MG63 (cell line): ENCODE measurements around the gene SLC22A31. TPM values are rescaled to one million over a fixed set of nuclear protein-coding genes. Genes with fewer than 3 reads are reported as not detected.
"Not testable (repeated sequence)": the region's sequence is repeated elsewhere in the genome, so short reads cannot be mapped to it uniquely, and the experiment has no call there.

Experiments
- DNase-seq: peaks from one replicate; pipeline ENCODE4 v3.0.0-alpha.2; 2020
- H3K27me3 ChIP-seq: fragments of 250-450 bp; sonication (Bioruptor Pico); 2 replicates; pipeline ENCODE4 v1.5.1; 2020; ENCODE audit warnings: mild to moderate bottlenecking, moderate library complexity
- H3K36me3 ChIP-seq: fragments of 250-450 bp; sonication (Bioruptor Pico); 2 replicates; pipeline ENCODE4 v1.5.1; 2020; ENCODE audit warnings: mild to moderate bottlenecking, moderate library complexity
- H3K4me3 ChIP-seq: fragments of 250-450 bp; sonication (Bioruptor Pico); 2 replicates; pipeline ENCODE4 v1.5.1; 2020; ENCODE audit warnings: mild to moderate bottlenecking, moderate library complexity
- H3K9me3 ChIP-seq: fragments of 250-450 bp; sonication (Bioruptor Pico); 2 replicates; pipeline ENCODE4 v1.5.1; 2020; ENCODE audit warnings: mild to moderate bottlenecking, moderate library complexity
- total RNA-seq: library from RNA; depleted of rRNA; stranded (reverse); fragments of >200 nt; shearing (Covaris generic); gene quantifications from 2 replicates; pipeline ENCODE4 v1.2.3, GENCODE V29; 2014; ENCODE audit warnings: low replicate concordance

SLC22A31 gene
- total RNA-seq, 1 experiment from 2014 or later = 0.72 TPM

DNA sequence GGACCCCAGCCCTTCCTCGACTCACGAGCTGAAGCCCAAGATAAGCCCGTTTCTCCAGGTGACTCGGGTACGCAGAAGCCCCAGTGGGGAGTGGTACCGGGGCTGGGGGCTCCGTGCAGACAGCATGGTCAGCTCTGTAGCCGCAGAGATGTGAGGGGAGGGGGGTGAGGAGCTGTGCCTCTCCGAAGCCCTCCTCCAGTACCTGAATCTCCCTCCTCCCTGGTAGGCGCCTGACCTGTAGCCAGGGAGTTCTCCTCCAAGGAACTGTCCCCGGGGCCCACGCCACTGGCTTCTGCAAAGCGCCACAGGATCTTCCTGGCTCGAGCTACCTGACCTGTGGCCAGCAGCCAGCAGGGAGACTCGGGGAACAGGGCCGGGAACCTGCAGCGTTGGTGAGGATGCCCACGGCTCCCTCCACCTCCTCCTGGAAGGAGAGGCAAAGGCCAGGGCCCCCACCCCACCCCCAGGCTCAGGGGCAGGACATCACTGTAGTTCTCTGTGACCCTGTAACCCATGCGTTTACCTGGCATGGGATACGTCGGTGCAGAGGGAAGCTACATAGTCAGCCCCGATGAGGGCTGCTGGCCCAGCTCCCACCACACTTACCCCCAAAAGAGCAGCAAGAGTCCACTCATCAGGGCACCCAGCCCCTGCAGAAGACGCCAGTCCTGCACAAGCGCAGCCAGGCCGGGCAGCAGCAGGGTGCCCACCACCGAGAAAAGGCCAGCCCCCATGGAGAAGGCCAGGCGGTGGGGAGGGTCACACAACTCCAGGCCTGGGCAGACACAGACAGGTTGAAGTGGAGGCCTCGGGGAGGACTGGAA is 1.7 kb downstream of the SLC22A31 start:
- Histone ChIP-seq H3K4me3 (no peak overlapping the region), H3K27me3 (peaks cover 8% of the 10 kb centered on the region), H3K36me3 (no peaks in the 10 kb centered on the region), H3K9me3 (no peaks in the 10 kb centered on the region)
- DNase-seq = no peak

DNA sequence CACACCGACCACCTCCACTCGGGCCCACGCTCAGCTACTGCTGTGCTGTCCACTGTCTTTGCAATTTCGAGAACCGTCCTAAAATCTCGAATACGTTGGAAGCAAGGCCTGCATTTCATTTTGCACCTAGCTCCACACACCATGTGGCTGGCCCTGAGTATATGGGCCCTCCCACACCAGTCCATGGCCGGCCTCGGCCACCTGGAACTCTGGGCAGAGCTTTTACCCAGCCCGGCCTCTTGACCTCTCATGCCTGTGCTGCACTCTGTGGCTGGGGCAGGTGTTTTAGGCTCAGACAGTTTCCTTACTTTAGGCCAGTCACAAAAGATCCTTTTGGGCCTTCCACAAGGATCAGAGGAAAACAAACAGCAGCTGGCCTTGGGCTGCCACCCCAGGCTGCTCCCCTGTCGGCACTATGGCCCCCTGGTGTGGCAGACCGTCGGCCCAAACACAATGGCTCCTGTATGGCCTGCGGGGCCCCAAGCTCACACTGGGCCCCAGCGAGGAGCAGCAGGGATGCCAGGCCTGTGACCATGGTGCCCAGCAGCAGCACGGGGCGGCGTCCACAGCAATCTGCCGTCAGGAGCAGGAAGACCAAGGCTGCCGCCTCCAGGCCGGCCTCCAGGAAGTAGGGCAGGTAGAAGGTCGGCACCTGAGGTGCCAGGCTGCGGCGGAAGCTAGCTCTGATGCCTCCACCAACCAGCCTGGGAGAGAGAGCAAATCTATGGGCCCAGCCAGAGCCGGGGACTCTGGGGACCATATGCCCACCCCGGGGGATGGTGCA is 2.5 kb downstream of the SLC22A31 start:
- Histone ChIP-seq H3K9me3 (no peaks in the 10 kb centered on the region), H3K36me3 (no peaks in the 10 kb centered on the region), H3K27me3 (peaks cover 3% of the 10 kb centered on the region), H3K4me3 (no peak overlapping the region)
- no peak for DNase-seq

DNA sequence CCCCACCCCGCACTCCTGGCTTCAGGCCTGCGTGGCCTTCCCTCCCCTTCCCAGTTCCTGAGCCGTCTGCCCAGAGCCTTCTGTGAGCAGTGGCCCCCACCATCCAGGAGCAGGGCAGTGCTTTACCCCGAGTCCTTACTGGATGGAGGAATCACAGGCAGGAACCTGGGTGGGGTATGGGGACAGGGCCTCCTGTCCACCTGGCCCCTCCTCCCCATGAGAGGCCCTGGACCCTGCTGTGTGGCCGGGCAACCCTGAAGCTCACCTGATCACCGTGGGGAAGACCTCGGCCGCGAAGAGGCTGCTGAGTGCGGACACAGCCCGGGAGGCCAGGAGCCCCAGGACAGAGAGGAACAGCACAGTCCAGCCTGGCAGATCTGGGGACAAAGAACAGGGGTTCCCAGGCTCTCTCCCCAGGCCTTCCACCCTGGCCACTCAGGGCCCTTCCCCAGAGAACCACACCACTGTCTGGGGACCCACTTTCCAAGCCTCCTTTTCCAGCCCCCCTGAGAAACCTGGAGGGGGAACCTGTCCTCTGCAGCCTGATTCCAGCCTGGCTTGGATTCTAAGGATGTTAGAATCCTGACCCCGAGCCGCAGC is 3.2 kb downstream of the SLC22A31 start:
- no peak overlapping the region for H3K4me3 ChIP-seq
- no peaks in the 10 kb centered on the region for H3K36me3 ChIP-seq
- DNase-seq = no peak
- H3K27me3 ChIP-seq = peaks cover 3% of the 10 kb centered on the region
- no peaks in the 10 kb centered on the region for H3K9me3 ChIP-seq

DNA sequence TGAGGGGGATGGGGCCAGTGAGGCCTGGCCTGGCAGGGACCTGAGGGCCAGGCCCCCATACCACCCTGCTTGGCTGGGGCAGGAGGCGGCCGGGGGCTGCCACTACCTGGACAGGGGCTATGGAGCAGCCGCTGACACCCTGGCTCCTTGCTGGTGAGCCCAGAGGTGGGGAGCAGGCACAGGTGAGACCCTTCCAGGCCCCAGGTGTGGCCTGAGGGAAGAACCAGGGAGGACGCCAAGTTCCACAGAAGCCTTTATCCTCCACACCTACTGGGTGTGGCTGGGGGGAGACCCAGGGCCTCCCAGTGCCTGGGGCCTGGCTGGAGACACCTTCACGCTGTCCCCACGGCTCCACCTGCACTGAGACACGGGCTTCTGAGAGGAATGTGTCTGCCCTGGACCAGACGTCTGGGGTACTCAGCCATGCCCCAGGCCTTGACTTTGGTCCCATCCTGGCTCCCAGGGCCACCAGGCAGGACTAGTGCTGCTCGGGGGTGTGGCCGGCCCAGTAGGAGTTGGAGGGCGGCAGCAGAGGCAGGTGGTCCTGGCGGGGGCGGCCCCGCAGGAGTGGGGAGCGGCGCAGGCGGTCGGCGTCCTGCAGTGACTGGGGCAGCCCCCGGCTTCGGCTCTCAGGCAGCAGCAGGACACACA is 4.7 kb downstream of the SLC22A31 start:
- H3K27me3 ChIP-seq = peaks cover 2% of the 10 kb centered on the region
- H3K36me3 ChIP-seq = no peaks in the 10 kb centered on the region
- H3K9me3 ChIP-seq = no peaks in the 10 kb centered on the region
- DNase-seq = no peak
- H3K4me3 ChIP-seq = no peak overlapping the region

DNA sequence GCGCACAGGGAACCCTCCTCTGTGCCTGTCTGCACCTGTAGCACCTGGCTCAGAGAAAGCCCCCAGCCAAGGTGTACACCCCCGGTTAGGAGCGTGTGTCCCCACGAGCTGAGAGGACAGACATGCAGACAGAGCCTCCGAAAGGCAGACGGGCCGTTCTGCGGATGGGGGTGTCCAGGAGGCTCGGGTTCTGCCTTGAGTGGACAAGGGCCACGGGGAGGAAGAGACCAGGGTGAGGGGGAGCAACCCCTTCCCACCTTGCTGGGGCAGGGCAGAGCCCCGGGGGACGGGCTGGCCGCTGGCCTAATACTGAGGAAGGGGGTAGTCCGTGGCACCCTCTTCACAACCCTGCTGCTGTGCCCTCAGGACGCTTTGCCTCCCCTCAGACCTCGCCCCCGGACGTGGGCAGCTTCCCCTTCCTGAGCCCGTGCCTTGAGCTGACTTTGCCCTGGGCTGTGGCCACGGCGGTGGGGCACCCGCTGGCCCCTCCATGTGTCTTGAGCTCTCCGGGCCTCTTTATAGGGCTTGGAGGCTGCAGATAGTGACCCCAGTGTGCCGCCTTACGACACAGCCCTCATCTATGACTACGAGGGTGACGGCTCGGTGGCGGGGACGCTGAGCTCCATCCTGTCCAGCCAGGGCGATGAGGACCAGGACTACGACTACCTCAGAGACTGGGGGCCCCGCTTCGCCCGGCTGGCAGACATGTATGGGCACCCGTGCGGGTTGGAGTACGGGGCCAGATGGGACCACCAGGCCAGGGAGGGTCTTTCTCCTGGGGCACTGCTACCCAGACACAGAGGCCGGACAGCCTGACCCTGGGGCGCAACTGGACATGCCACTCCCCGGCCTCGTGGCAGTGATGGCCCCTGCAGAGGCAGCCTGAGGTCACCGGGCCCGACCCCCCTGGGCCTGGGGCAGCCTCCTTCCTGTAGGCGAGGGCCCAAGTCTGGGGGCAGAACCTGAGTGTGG is 5.7 kb downstream of the SLC22A31 start:
- H3K27me3 ChIP-seq = no peaks in the 10 kb centered on the region
- DNase-seq = no peak
- H3K4me3 ChIP-seq = no peak overlapping the region
- no peaks in the 10 kb centered on the region for H3K9me3 ChIP-seq
- H3K36me3 ChIP-seq = no peaks in the 10 kb centered on the region

DNA sequence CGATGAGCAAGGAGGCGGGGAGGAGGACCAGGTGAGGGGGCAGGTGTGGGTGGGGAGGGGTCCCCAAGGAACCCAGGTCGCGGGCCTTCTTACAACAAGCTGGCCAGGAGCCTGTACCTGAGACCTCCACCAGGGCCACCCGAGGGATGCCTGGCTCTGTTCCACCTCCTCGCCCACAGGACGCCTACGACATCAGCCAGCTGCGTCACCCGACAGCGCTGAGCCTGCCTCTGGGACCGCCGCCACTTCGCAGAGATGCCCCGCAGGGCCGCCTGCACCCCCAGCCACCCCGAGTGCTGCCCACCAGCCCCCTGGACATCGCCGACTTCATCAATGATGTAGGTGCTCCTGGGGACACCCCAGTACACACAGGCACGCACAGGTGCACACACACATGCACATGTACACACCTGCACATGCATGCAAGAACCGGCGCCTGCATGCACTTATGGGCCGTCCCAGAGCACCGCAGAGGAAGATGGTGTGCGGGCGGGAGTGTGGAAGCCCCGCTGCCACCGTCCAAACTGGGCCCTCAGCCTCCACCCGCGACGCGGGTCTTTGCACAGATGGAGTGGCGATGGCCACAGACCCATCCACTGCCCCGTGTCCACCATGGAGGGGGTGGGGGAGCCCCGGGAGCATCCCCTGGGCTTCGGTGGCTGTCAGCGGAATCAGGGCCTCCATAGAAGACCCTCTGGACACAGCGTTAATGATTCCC is 6.6 kb downstream of the SLC22A31 start:
- no peaks in the 10 kb centered on the region for H3K36me3 ChIP-seq
- H3K4me3 ChIP-seq = no peak overlapping the region
- H3K9me3 ChIP-seq = no peaks in the 10 kb centered on the region
- no peaks in the 10 kb centered on the region for H3K27me3 ChIP-seq
- no peak for DNase-seq

DNA sequence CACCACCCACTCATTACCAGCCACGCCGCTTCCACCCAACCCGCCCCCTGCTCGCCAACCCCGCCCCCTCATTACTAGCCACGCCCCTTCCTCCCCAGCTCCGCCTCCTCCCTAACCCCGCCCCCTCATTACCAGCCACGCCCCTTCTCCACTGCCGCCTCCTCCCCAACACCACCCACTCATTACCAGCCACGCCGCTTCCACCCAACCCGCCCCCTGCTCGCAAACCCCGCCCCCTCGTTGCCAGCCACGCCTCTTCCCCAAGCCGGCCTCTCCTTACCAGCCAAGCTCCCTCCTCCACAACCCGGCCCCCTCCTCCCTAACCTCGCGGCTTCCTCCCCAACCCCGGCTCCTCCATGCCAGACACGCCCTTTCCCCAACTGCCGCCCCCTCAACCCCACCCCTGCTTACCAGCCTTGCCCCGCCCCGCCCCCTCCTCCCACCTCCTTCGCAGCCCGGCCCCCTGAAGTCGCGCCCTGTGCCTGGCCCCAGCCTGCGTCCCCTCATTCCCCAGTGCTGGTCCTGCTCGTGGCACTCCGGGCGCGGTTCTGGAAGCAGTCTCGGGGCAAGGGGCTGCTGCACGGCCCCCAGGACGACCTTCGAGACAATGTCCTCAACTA is 7.3 kb downstream of the SLC22A31 start:
- Histone ChIP-seq H3K27me3 (no peaks in the 10 kb centered on the region), H3K36me3 (no peaks in the 10 kb centered on the region), H3K9me3 (no peaks in the 10 kb centered on the region), H3K4me3 (no peak overlapping the region)
- DNase-seq = peak; percentile 71

DNA sequence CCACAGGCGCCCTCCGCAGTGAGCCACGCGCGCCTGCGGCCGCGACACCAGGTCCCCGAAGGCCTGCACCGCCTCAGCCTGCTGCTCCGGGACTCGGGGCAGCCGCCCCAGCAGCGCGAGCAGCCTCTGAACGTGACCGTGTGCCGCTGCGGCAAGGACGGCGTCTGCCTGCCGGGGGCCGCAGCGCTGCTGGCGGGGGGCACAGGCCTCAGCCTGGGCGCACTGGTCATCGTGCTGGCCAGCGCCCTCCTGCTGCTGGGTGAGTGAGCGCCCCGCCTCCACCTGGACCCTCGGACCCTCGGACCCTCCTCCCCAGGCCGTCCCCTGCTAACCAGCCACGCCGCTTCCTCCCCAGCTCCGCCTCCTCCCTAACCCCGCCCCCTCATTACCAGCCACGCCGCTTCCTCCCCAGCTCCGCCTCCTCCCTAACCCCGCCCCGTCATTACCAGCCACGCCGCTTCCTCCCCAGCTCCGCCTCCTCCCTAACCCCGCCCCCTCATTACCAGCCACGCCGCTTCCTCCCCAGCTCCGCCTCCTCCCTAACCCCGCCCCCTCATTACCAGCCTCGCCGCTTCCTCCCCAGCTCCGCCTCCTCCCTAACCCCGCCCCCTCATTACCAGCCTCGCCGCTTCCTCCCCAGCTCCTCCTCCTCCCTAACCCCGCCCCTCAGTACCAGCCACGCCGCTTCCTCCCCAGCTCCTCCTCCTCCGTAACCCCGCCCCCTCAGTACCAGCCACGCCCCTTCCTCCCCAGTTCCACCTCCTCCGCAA is 8.0 kb downstream of the SLC22A31 start:
- not testable (repeated sequence) for H3K27me3 ChIP-seq, H3K36me3 ChIP-seq, H3K9me3 ChIP-seq
- peak overlapping the region; percentile 47 for H3K4me3 ChIP-seq
- DNase-seq = peak; percentile 78

DNA sequence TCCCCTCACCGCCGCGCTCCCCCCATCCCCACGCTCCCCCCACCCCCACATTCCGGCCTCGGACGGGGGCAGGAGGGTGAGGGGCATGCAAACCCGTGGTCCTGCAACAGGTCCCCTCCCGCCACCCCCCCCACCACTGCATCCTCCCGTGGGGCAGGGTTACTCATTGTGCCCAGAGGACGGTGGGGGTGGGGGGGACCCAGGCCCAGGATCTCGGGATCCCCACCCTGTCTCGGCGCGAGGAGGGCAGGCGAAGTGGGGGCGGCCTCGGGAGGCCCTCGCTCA is 8.5 kb downstream of the SLC22A31 start:
- peak overlapping the region; percentile 47 for H3K4me3 ChIP-seq
- H3K36me3 ChIP-seq = no peaks in the 10 kb centered on the region
- DNase-seq = no peak
- no peaks in the 10 kb centered on the region for H3K9me3 ChIP-seq
- H3K27me3 ChIP-seq = no peaks in the 10 kb centered on the region

DNA sequence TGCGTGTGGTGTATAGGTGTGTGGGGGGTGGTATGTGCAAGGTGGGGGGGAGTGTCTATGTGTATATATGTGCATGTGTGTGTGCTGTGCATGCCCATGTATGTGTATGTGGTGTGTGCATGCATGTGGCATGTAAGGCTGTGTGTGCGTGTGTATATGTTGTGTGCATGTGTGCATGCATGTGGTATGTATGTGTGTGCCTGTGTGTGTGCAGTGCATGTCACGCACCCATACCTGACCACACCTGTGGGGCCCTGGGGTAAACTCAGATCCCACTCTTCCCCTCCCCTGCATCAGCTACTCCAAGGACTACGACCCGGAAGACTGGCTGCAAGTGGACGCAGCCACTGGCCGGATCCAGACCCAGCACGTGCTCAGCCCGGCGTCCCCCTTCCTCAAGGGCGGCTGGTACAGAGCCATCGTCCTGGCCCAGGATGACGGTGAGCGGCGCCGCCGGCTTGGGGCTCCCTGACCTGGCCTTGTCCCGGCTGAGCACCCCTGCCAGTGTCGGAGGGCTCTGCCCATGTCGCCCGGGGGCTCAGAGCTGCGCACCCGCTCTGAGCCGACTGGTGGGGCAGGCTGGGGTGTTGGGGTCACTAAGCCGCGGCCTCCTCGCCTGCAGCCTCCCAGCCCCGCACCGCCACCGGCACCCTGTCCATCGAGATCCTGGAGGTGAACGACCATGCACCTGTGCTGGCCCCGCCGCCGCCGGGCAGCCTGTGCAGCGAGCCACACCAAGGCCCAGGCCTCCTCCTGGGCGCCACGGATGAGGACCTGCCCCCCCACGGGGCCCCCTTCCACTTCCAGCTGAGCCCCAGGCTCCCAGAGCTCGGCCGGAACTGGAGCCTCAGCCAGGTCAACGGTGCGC is 9.1 kb downstream of the SLC22A31 start:
- H3K36me3 ChIP-seq = no peaks in the 10 kb centered on the region
- H3K4me3 ChIP-seq = no peak overlapping the region
- no peaks in the 10 kb centered on the region for H3K27me3 ChIP-seq
- H3K9me3 ChIP-seq = no peaks in the 10 kb centered on the region
- DNase-seq = no peak

DNA sequence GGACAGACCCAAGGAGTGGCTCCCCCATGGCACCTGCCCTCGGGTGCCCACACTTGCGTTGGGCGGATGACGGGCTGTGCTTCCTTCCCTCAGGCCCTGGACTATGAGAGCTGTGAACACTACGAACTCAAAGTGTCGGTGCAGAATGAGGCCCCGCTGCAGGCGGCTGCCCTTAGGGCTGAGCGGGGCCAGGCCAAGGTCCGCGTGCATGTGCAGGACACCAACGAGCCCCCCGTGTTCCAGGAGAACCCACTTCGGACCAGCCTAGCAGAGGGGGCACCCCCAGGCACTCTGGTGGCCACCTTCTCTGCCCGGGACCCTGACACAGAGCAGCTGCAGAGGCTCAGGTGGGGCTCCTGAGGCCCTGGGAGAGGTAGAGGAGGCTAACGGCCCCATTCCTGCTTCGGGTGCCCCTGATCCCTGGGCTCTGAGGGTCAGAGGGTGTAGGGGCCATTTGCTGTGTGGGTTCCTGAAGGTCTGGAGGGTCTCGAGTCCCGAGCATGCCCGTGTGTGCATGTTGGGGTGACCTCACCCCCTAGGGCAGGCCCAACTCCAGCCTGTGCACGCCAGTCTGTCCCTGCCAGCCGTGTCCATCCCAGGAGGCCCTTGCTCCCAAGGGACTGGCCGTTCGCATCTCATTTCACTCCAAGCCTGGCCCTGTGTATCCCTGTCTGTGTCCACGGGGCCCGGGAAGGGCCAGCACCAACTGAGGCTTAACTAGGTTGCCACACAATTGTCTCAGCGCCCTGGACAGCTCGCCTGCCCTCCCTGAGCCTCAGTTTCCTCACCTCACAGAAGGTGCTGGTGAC is 10.0 kb downstream of the SLC22A31 start:
- no peaks in the 10 kb centered on the region for H3K9me3 ChIP-seq
- H3K27me3 ChIP-seq = no peaks in the 10 kb centered on the region
- no peak for DNase-seq
- H3K36me3 ChIP-seq = no peaks in the 10 kb centered on the region
- H3K4me3 ChIP-seq = no peak overlapping the region

DNA sequence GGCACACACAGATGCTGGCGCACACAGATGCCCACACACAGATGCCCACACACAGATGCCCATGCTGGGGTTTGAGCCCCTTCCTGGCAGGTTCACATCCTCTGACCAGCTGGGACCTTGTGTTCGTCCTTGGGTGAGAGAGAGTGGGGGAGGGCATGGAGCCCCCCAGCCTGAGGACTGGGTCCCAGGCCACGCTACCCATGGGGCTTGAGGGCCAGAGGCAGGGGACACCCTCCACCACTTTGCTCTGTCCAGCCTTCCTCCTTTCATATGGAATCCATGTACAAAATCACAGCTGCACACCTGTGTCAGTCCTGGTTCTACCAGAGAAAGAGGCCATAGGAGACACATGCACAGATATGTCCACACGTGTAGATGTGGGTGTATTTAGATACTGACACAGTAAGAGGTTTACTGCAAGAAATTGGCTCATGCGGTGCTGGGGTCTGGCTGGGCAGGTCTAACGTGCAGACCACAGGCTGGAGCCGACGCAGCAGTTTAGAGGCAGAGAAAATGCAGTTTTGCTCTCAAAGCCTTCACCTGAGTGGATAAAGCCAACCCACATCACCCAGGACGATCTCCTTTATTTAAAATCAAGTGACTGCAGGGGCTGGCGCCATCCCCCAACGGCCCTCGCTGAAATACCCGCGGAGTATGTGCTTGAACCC is 10.8 kb downstream of the SLC22A31 start:
- DNase-seq = no peak
- Histone ChIP-seq H3K36me3 (no peaks in the 10 kb centered on the region), H3K27me3 (no peaks in the 10 kb centered on the region)

More for the DNA sequence above, 10.8 kb downstream of the SLC22A31 start:
- Histone ChIP-seq H3K9me3 (no peaks in the 10 kb centered on the region), H3K4me3 (no peak overlapping the region)
